GM12864 (cell line): Measurements from ENCODE around the gene HHAT.

Experiments
- DNase-seq: peaks from one replicate; pipeline ENCODE4 v3.0.0-alpha.2; 2011; ENCODE audit warnings: low read depth
- H3K4me3 ChIP-seq: 2 replicates; pipeline ENCODE4 v1.5.1; 2011; ENCODE audit warnings: mild to moderate bottlenecking, low read depth, low read length, control low read depth
- CTCF ChIP-seq: IDR thresholded peaks from 2 replicates; pipeline ENCODE4 v1.5.1; 2011; ENCODE audit warnings: low read depth, mild to moderate bottlenecking, moderate library complexity, low read length, control low read depth, inconsistent platforms; ENCODE audit errors: missing control alignments

HHAT gene

GRCh38 chr1:210490781-210491180 is 162.1 kb downstream of the HHAT start:
- no peak for TF ChIP-seq CTCF
- DNase-seq, result no peak

GRCh38 chr1:210496063-210496462 is 167.4 kb downstream of the HHAT start:
- DNase-seq, result no peak
- no peak overlapping the region for H3K4me3 ChIP-seq
- TF ChIP-seq CTCF, result no peak

More at GRCh38 chr1:210490781-210491180, 162.1 kb downstream of the HHAT start:
- no peak overlapping the region for H3K4me3 ChIP-seq

GRCh38 chr1:210499956-210500355 is 171.3 kb downstream of the HHAT start:
- TF ChIP-seq CTCF, result no peak
- no peak for DNase-seq
- H3K4me3 ChIP-seq, result no peak overlapping the region

- no peak for DNase-seq
- TF ChIP-seq CTCF, result no peak
Observed at GRCh38 chr1:210500831-210501230, 172.1 kb downstream of the HHAT start.

GRCh38 chr1:210504286-210504685 is 175.6 kb downstream of the HHAT start:
- TF ChIP-seq CTCF, result no peak
- H3K4me3 ChIP-seq, result no peak overlapping the region
- DNase-seq, result no peak

More at GRCh38 chr1:210500831-210501230, 172.1 kb downstream of the HHAT start:
- no peak overlapping the region for H3K4me3 ChIP-seq

- TF ChIP-seq CTCF, result no peak
- no peak overlapping the region for H3K4me3 ChIP-seq
- DNase-seq, result no peak
Observed at GRCh38 chr1:210505601-210506496, 177.1 kb downstream of the HHAT start.

GRCh38 chr1:210506689-210507088 is 178.0 kb downstream of the HHAT start:
- no peak for DNase-seq
- TF ChIP-seq CTCF, result no peak

More at GRCh38 chr1:210506689-210507088, 178.0 kb downstream of the HHAT start:
- H3K4me3 ChIP-seq, result no peak overlapping the region
